Gastroesophageal sphincter (tissue), 4 donors: ENCODE results near the gene PFN4. TPM values are rescaled to one million over a fixed set of nuclear protein-coding genes. Genes with fewer than 3 reads are reported as not detected.

Experiments used
- ATAC-seq: fragments of 150-250 bp; one replicate; pipeline ENCODE4 v1.9.1; 2016; ENCODE audit warnings: mild to moderate bottlenecking, moderate library complexity
- H3K27ac ChIP-seq, 4 donors: fragments of 200-600 bp; sonication (generic) in 3 of 4; 1 replicate in 3 of 4; 2 replicates in 1 of 4; pipeline ENCODE4 v1.5.1; 2016 to 2019
- H3K27me3 ChIP-seq: fragments of 200-600 bp; sonication (generic); one replicate; pipeline ENCODE4 v1.5.1; 2019
- H3K36me3 ChIP-seq, 2 donors: fragments of 200-600 bp; sonication (generic); one replicate each; pipeline ENCODE4 v1.5.1; 2019; ENCODE audit warnings: control low read depth in 1 of 2
- H3K4me1 ChIP-seq, 3 donors: fragments of 200-600 bp; sonication (generic); 1 replicate in 2 of 3; 2 replicates in 1 of 3; pipeline ENCODE4 v1.5.1; 2016 to 2019; ENCODE audit warnings: control low read depth in 2 of 3
- H3K4me3 ChIP-seq, 2 donors: fragments of 200-600 bp; sonication (generic); one replicate each; pipeline ENCODE4 v1.5.1; 2019; ENCODE audit warnings: mild to moderate bottlenecking in 1 of 2, moderate library complexity in 1 of 2
- H3K9me3 ChIP-seq, 3 donors: fragments of 200-600 bp; sonication (generic); one replicate each; pipeline ENCODE4 v1.5.1; 2017 to 2019; ENCODE audit warnings: control low read depth in 2 of 3
- EP300 ChIP-seq: sonication (generic); formaldehyde crosslinking; IDR thresholded peaks from one replicate; pipeline ENCODE4 v1.6.1; 2017; ENCODE audit warnings: antibody characterized with exemption, mild to moderate bottlenecking
- POLR2A ChIP-seq, 2 donors: fragments of 450-650 bp; IDR thresholded peaks; one replicate each; pipeline ENCODE4 v1.6.1; 2017; ENCODE audit warnings: antibody characterized with exemption in 2 of 2, mild to moderate bottlenecking in 2 of 2, moderate library complexity in 1 of 2
- POLR2AphosphoS5 ChIP-seq: sonication (generic); formaldehyde crosslinking; IDR thresholded peaks from one replicate; pipeline ENCODE4 v1.6.1; 2017; ENCODE audit warnings: antibody characterized with exemption
- WGBS, 2 donors: methylation state at CpG; one replicate each; pipeline ENCODE4 v1.1.5; 2018; ENCODE audit warnings: low coverage in 1 of 2; 5-methylcytosine and 5-hydroxymethylcytosine counted together
- total RNA-seq, 4 donors: library from RNA; depleted of rRNA; stranded (reverse); fragments of >200 nt; gene quantifications; one replicate each; pipeline ENCODE4 v1.1.0, GENCODE V29; 2016
- TF ChIP-seq, protein P1 (sequence below), 4 experiments: fragments of 200-600 bp in 2 of 4; fragments of 450-650 bp in 2 of 4; sonication (generic) in 1 of 4; IDR thresholded peaks; one replicate each; pipeline ENCODE4 v1.5.1; 2017 to 2019; ENCODE audit warnings: antibody characterized with exemption in 4 of 4, mild to moderate bottlenecking in 2 of 4, moderate library complexity in 2 of 4

Gene PFN4
- total RNA-seq, 4 donors from 2014 or later: 0.94 TPM; not detected in 3

DNA sequence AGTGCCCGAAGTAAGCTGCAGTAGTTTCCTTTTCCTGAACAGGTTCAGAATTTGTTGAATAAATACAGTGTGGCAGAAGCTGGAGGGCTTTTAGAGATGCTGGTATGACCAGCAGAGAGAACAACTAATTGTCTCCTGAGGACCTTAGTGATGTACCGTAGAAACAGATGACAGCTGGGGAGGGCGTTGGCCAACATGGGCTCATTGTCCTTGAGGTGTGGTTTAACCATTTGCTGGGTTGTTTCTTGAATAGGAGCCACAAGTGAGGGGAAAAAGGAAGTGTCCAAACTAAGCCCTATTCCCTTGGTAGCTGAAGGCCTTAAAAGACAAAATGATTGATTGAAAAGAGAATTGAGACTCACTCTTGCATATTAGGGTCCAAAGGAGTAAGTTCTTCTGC is 40.1 kb upstream of the PFN4 start:
- TF ChIP-seq, protein P1, sequence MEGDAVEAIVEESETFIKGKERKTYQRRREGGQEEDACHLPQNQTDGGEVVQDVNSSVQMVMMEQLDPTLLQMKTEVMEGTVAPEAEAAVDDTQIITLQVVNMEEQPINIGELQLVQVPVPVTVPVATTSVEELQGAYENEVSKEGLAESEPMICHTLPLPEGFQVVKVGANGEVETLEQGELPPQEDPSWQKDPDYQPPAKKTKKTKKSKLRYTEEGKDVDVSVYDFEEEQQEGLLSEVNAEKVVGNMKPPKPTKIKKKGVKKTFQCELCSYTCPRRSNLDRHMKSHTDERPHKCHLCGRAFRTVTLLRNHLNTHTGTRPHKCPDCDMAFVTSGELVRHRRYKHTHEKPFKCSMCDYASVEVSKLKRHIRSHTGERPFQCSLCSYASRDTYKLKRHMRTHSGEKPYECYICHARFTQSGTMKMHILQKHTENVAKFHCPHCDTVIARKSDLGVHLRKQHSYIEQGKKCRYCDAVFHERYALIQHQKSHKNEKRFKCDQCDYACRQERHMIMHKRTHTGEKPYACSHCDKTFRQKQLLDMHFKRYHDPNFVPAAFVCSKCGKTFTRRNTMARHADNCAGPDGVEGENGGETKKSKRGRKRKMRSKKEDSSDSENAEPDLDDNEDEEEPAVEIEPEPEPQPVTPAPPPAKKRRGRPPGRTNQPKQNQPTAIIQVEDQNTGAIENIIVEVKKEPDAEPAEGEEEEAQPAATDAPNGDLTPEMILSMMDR (IDR thresholded peaks at IDR 0.05): no peak
- TF ChIP-seq POLR2A (IDR thresholded peaks at IDR 0.05): no peak
- TF ChIP-seq EP300: no peak
- no peak for TF ChIP-seq POLR2AphosphoS5
- H3K4me1 ChIP-seq: no peaks in the 10 kb centered on the region
- WGBS, 2 donors: 69 to 88% methylated on average over 1 to 2 of the region's 3 CpGs
- no peak for ATAC-seq
- no peaks in the 10 kb centered on the region for H3K9me3 ChIP-seq
- H3K27me3 ChIP-seq: no peaks in the 10 kb centered on the region
- no peak overlapping the region for H3K4me3 ChIP-seq
- peaks cover 0 to 41% of the 10 kb centered on the region in 2 donors for H3K36me3 ChIP-seq
- H3K27ac ChIP-seq: no peak overlapping the region

DNA sequence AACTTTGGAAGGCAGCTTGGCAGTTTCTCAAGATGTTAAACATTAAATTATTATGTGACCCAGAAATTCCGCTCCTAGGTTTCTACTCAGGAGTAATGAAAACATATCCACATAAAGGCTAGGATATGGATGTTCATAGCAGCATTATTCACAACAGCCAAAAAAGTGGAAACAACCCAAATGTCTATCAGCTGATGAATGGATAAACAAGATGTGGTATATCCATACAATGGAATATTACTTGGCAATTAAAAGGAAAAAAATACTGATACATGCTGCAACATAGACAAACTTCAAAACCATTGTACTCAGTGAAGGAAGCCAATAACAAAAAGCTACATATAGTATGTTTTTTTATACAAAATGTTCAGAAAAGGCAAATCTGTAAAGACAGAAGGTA is 39.4 kb upstream of the PFN4 start:
- Histone ChIP-seq H3K36me3 (peaks cover 0 to 45% of the 10 kb centered on the region in 2 donors), H3K4me3 (no peak overlapping the region), H3K4me1 (no peaks in the 10 kb centered on the region), H3K27ac (no peak overlapping the region), H3K9me3 (no peaks in the 10 kb centered on the region), H3K27me3 (no peaks in the 10 kb centered on the region)
- 100% methylated on average over 1 of the region's 1 CpG for WGBS, 2 donors
- TF ChIP-seq POLR2AphosphoS5 (no peak), EP300 (no peak), POLR2A (IDR thresholded peaks at IDR 0.05) (no peak)
- TF ChIP-seq, protein P1 (IDR thresholded peaks at IDR 0.05): no peak
- no peak for ATAC-seq

DNA sequence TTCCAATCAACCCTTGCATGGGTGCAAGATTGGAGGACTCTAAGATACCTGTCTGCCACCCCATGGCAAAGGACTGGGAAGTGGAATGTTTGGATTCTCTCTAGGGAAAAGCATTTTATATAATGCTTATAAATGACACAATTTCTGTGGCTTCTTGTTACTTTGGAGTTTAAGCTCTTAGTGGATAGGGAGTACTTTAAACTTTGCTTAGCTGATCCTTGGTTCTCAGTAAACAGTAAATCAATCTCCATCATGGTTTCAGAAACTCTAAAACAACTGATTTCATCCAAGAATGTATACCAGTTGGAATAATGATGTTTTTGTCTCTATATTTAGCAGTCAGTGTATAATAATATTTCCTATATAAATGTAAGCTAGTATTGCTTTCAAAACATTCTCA is 37.6 kb upstream of the PFN4 start:
- no peak for TF ChIP-seq EP300
- TF ChIP-seq POLR2A (IDR thresholded peaks at IDR 0.05): no peak
- TF ChIP-seq POLR2AphosphoS5: no peak
- TF ChIP-seq, protein P1 (IDR thresholded peaks at IDR 0.05): no peak
- H3K4me3 ChIP-seq: no peak overlapping the region
- H3K9me3 ChIP-seq: no peaks in the 10 kb centered on the region
- no peak overlapping the region for H3K27ac ChIP-seq
- peaks cover 0 to 53% of the 10 kb centered on the region in 2 donors for H3K36me3 ChIP-seq
- ATAC-seq: no peak
- H3K4me1 ChIP-seq: no peaks in the 10 kb centered on the region
- no peaks in the 10 kb centered on the region for H3K27me3 ChIP-seq

DNA sequence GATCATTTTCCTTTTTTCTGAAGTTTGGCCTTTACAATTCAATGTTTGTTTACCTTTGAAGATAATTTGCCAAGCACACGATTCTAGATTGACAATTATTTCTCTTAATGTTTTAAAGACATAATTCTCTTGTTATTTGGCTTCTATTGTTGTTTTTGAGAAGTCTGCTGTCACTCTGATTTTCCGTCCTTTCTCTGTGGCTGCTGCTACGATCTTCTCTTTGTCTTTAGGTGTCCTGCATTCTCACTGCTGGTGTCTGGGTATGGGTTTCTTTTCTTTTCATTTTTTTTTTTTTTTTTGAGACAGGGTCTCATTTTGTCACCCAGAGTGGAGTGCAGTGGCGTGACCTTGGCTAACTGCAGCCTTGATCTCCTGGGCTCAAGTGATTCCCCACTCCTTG is 36.6 kb upstream of the PFN4 start:
- no peak overlapping the region for H3K27ac ChIP-seq
- no peaks in the 10 kb centered on the region for H3K9me3 ChIP-seq
- H3K27me3 ChIP-seq: no peaks in the 10 kb centered on the region
- ATAC-seq: no peak
- no peak overlapping the region for H3K4me3 ChIP-seq
- TF ChIP-seq EP300 (no peak), POLR2AphosphoS5 (no peak), POLR2A (IDR thresholded peaks at IDR 0.05) (no peak)
- TF ChIP-seq, protein P1 (IDR thresholded peaks at IDR 0.05): no peak
- peaks cover 0 to 60% of the 10 kb centered on the region in 2 donors for H3K36me3 ChIP-seq
- WGBS, 2 donors: 79 to 80% methylated on average over 3 of the region's 4 CpGs
- H3K4me1 ChIP-seq: no peaks in the 10 kb centered on the region

DNA sequence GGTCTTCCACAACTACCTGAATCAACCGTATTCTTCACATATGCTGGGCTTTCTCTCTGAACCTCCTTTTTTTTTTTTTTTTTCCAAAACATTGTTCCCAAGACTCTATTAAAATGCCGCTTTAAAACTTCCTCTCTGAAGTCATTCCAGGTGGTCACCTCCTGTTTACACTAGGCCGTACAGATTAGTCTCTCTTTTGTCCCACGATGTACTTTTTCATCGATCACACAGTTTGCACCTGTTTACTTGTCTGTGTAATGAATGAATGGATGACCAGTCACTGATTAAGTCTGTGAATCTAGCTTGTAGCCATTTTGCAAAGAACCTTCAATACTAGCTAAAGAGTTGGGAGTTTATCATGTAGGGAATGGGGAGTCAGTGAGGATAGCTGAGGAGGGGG is 35.0 kb upstream of the PFN4 start:
- no peak for ATAC-seq
- Histone ChIP-seq H3K4me1 (no peaks in the 10 kb centered on the region), H3K4me3 (no peak overlapping the region), H3K27me3 (no peaks in the 10 kb centered on the region), H3K9me3 (no peaks in the 10 kb centered on the region), H3K27ac (no peak overlapping the region), H3K36me3 (peaks cover 0 to 68% of the 10 kb centered on the region in 2 donors)
- no peak for TF ChIP-seq POLR2A (IDR thresholded peaks at IDR 0.05)
- 92% methylated on average over 5 of the region's 5 CpGs; no CpG with 5 or more reads in 1 of the 2 donors for WGBS, 2 donors
